GM21619 (cell line): ENCODE measurements around the gene ALPL.

ENCODE experiments used
- ATAC-seq: cut with Tn5 transposase; IDR thresholded peaks from one replicate; pipeline ENCODE4 v1.9.1; 2021; ENCODE audit not compliant: unreplicated experiment

Gene ALPL

GRCh38 chr1:21574466-21575151, 65.4 kb downstream of the ALPL start:
- ATAC-seq = no peak

DNA sequence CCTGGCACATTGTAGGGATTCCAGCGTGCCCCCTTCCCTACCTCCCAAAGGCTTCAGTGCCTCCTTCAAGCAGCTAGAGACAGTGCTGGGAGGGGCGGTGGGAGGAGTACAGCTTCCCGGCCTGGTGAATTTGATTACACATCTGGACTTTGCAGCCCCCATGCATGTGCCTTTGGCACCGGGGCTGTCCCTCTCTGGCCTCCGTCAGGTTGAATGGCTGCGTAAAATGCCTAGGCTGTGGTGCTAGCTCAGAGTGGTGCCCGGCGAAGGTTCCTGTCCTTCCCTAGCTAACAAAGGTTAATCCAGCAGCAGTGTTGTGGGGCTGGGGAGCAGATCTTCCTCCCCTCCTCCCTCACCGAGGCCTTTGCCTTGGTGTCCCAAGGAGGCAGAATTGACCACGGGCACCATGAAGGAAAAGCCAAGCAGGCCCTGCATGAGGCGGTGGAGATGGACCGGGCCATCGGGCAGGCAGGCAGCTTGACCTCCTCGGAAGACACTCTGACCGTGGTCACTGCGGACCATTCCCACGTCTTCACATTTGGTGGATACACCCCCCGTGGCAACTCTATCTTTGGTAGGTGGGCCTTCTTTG, 66.2 kb downstream of the ALPL start:
- ATAC-seq = no peak

- no peak for ATAC-seq
Observed at GRCh38 chr1:21576031-21576797, 67.0 kb downstream of the ALPL start.

- no peak for ATAC-seq
Observed at GRCh38 chr1:21576798-21577187, 67.6 kb downstream of the ALPL start.

GRCh38 chr1:21577324-21577723, 68.1 kb downstream of the ALPL start:
- ATAC-seq = no peak

- no peak for ATAC-seq
Observed at GRCh38 chr1:21577933-21578332, 68.7 kb downstream of the ALPL start.

DNA sequence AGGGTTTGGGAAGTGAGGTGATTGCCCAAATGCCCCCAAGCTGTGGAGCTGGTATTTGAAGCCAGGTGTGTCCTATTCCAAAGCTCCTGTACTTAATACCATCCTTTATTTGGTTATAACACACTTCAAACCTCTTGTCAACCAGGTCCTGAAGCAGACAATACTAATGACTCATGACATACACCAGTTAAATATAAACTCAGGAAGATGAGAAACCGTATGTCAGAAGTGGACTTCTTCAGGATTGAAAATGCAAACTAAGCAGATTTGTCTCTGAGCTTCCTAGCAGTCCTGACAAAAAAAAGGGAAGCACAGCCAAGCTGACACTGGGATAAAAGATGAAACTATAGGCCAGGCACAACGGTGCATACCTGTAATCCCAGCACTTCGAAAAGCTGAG, 70.6 kb downstream of the ALPL start:
- no peak for ATAC-seq

- no peak for ATAC-seq
Observed at GRCh38 chr1:21584096-21584495, 74.9 kb downstream of the ALPL start.

DNA sequence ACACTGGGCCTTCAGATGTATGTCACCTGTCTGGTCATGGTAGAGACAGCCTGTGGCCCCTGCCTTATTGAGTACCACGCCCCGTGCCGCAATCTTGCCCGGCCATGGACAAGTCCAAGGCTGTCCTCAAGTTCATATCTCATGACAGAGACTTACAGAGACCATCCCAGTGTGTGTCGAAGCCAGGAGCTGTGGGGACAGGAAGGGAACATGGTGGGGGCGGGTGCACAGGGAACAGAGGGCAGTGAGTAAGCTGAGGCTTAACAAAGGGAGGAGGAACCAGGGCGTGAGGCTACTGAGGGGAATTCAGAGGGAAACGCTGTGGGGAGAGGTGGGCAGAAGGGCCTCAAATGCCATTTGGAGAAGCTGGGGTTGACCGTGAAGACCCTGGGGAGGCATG, 75.8 kb downstream of the ALPL start:
- no peak for ATAC-seq

- ATAC-seq = no peak
Observed at GRCh38 chr1:21586222-21586621, 77.0 kb downstream of the ALPL start.

DNA sequence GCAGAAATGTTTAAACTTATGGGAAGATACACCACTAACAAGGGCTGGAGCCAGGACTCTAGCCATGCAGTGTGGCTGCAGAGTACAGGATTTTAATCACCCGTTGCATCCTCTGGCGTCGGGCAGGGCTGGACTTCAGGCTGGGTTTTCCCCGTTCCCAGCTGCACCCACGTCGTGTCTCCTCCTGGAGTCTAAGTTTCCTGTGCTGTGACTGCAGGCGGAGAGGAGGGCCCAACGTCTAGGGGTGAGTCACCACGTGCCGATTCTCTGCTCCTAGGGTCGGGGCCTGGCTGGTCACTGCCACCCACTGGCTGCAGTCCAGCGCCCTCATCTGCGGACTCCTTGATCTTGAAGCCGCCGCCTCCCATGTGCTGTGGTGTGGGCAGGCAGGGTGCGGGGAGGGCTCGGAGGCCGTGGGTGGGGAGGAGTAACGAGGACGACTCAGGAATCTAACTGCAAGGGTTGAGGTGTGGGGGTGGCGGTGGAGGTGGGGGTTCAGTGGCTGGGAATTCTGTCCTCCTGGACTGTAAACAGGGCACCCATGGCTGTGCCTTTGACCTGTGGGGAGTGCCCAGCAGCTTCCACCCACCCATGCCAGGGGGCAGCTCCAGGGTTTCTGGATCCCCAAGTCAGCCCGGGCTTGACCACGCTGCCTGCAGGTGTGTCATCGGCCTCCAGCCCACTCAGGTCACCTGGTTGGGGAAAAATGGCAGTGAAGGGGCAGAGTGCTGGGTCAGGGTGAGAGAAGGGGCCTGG, 77.8 kb downstream of the ALPL start:
- ATAC-seq = no peak

GRCh38 chr1:21587602-21587953, 78.4 kb downstream of the ALPL start:
- ATAC-seq = no peak

DNA sequence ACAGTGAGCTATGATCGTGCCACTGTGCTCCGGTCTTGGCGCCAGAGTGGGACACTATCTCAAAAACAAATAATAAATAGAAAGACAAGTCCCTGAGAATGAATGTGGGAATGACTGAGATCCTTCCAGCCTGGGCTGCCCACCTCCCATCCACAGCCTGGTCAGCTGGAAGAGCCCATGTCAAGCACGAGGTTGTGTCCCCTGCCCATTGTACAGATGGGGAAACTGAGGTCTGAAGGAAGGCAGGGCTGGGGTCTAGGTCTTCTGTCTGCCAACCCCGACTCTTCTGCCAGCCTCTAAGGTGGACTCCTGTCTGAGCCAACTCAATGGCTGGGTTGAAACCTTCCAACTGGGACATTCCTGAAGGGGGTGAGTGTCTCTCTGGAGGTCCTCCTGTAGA, 80.4 kb downstream of the ALPL start:
- no peak for ATAC-seq

- no peak for ATAC-seq
Observed at GRCh38 chr1:21590126-21590880, 81.1 kb downstream of the ALPL start.

- no peak for ATAC-seq
Observed at GRCh38 chr1:21590934-21591333, 81.7 kb downstream of the ALPL start.

DNA sequence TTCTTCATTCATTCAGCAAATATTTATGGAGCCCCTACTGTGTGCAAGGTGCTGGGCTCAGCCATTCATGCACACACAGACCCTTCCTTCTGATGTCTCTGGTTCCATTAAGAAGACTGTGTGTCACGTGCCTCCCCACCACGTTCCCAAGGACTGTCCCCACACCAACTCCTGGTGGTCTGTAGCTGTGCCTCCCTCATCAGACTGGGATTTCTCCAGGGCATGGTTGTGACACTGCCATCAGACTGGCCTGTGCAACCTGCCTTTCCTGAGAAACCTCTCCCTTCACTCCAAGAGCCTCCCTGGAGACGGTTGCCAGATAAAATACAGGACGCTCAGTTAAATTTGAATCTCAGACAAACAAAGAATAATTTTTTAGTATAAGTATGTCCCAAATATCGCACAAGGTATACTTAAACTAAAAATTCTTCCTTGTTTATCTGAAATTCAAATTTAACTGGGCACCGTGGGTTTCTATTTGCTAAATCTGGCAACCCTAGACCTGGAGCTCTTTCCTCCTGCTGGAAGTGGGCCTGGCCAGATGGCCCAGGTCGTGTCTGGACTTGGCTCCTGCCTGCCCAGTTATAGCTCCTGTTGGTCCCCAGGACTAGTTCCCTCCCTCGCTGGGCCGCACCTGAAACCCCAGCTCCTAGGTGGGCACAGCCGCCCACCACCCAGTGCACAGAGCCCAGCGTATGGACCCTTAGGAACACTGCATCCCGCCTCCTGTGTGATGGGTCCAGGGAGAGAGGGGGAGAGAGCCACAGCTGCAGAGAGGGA, 83.1 kb downstream of the ALPL start:
- ATAC-seq = no peak

GRCh38 chr1:21593231-21593630, 84.0 kb downstream of the ALPL start:
- no peak for ATAC-seq

GRCh38 chr1:21594501-21594900, 85.3 kb downstream of the ALPL start:
- no peak for ATAC-seq

- no peak for ATAC-seq
Observed at GRCh38 chr1:21594935-21595897, 86.0 kb downstream of the ALPL start.
